Spinal cord (tissue), 10 donors: ENCODE measurements around the gene CDC42BPB. TPM values are rescaled to one million over a fixed set of nuclear protein-coding genes. Genes with fewer than 3 reads are reported as not detected.

ENCODE experiments used
- DNase-seq, 6 donors: peaks; one replicate each; pipeline versions ENCODE4 v3.0.0 to v3.0.0-alpha.2; 2013 to 2015; ENCODE audit warnings: low spot score in 6 of 6, low read depth in 4 of 6
- H3K27ac ChIP-seq: one replicate; pipeline ENCODE4 v1.5.1; 2013; ENCODE audit warnings: low read depth, low read length, control low read depth
- H3K27me3 ChIP-seq: one replicate; pipeline ENCODE4 v1.6.1; 2013; ENCODE audit warnings: low read length; ENCODE audit not compliant: control insufficient read depth, insufficient read depth
- H3K36me3 ChIP-seq: one replicate; pipeline ENCODE4 v1.6.1; 2013; ENCODE audit warnings: low read length; ENCODE audit not compliant: control insufficient read depth, insufficient read depth
- H3K4me1 ChIP-seq: one replicate; pipeline ENCODE4 v1.6.1; 2013; ENCODE audit warnings: low read length; ENCODE audit not compliant: control insufficient read depth, insufficient read depth
- H3K4me3 ChIP-seq: one replicate; pipeline ENCODE4 v1.5.1; 2013; ENCODE audit warnings: low read depth, low read length, control low read depth
- H3K9me3 ChIP-seq: one replicate; pipeline ENCODE4 v1.6.1; 2013; ENCODE audit warnings: low read length; ENCODE audit not compliant: control insufficient read depth, insufficient read depth
- WGBS: methylation state at CpG from one replicate; pipeline ENCODE4 v1.1.5; 2013; ENCODE audit warnings: missing lambda C conversion rate; ENCODE audit not compliant: insufficient coverage; 5-methylcytosine and 5-hydroxymethylcytosine counted together
- long read RNA-seq, 4 donors: transcript quantifications; one replicate each; lab custom pipeline, GENCODE V29; 2026
- polyA plus RNA-seq, 2 donors: library from polyadenylated mRNA; unstranded; fragments of 120-200 nt; gene quantifications; one replicate each; pipeline ENCODE4 v1.2.1, GENCODE V29; 2013; ENCODE audit not compliant: insufficient read length in 2 of 2
- total RNA-seq, 2 donors: library from RNA; depleted of rRNA in 1 of 2; stranded (reverse); fragments of 120-200 nt in 1 of 2; fragments of >200 nt in 1 of 2; gene quantifications; one replicate each; pipeline versions ENCODE4 v1.2.3 to v1.2.4, GENCODE V29; 2013 to 2014
- donor health status: healthy.

Gene CDC42BPB, protein sequence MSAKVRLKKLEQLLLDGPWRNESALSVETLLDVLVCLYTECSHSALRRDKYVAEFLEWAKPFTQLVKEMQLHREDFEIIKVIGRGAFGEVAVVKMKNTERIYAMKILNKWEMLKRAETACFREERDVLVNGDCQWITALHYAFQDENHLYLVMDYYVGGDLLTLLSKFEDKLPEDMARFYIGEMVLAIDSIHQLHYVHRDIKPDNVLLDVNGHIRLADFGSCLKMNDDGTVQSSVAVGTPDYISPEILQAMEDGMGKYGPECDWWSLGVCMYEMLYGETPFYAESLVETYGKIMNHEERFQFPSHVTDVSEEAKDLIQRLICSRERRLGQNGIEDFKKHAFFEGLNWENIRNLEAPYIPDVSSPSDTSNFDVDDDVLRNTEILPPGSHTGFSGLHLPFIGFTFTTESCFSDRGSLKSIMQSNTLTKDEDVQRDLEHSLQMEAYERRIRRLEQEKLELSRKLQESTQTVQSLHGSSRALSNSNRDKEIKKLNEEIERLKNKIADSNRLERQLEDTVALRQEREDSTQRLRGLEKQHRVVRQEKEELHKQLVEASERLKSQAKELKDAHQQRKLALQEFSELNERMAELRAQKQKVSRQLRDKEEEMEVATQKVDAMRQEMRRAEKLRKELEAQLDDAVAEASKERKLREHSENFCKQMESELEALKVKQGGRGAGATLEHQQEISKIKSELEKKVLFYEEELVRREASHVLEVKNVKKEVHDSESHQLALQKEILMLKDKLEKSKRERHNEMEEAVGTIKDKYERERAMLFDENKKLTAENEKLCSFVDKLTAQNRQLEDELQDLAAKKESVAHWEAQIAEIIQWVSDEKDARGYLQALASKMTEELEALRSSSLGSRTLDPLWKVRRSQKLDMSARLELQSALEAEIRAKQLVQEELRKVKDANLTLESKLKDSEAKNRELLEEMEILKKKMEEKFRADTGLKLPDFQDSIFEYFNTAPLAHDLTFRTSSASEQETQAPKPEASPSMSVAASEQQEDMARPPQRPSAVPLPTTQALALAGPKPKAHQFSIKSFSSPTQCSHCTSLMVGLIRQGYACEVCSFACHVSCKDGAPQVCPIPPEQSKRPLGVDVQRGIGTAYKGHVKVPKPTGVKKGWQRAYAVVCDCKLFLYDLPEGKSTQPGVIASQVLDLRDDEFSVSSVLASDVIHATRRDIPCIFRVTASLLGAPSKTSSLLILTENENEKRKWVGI (N-terminal part only)
- total RNA-seq (10 to 100 TPM; 69.0 to 81.7 TPM), polyA plus RNA-seq (100 to 1,000 TPM; 111 to 115 TPM)
- long read RNA-seq, donor 1, full-length matches to known transcripts: 4 of 9 reads
- long read RNA-seq, donor 1, partial matches to known transcripts: 5 of 9 reads
- long read RNA-seq, donor 1, other reads (novel, unspliced or antisense): 0 of 9 reads
- long read RNA-seq, donor 2, partial matches to known transcripts: 0 of 1 reads
- long read RNA-seq, donor 2, other reads (novel, unspliced or antisense): 0 of 1 reads
- long read RNA-seq, donor 3, partial matches to known transcripts: 5 of 5 reads
- long read RNA-seq, donor 3, other reads (novel, unspliced or antisense): 0 of 5 reads
- long read RNA-seq, donor 4, full-length matches to known transcripts: 2 of 2 reads
- long read RNA-seq, donor 4, partial matches to known transcripts: 0 of 2 reads
- long read RNA-seq, donor 4, other reads (novel, unspliced or antisense): 0 of 2 reads

DNA sequence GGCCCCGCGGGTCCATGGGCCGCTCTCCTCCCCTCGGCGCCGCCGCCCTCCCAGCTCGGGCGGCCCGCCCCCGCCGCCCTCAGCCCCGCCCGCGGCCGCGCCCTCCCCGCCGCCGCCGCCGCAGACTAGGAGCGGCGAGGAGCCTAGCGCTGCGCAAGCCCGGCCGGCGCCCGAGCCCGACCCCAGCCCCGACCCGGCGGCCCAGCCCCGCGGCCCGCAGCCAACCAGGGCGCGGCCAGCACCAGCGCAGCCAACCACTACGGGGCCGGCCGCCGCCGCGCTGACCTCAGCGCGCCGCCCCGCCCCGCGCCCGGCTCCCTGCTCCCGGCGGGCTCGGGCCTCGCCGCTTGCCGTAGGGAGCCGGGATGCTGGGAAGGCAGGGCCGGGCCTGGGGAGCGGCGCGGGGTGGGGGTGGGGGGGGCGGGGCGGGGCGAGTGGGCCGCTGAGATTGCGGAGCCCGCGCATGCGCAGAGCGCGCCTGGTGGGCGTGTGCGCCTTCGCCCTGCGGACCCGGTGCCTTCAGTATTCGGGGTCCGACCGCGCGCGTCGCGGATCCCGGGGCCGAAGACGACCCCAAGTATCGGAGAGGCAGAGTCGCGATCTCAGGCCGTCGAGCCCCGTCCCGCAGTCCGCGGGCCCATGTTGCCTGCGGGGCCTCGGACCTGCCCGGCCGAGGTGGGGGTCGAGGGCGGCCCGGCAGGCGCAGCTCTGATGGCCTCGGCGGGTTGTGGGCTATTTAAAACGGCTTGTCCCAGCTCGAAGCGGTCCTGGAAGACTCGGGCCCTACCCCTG is at the start of gene CDC42BPB:
Gene CDC42BPB (minus strand): TSS at position 178 of the 792 bp plus-strand sequence. CDS start 376 bp downstream, outside the sequence.
- peaks cover 29% of the 10 kb centered on the region for H3K4me1 ChIP-seq
- WGBS: under 1% methylated on average over 85 of the region's 113 CpGs

DNA sequence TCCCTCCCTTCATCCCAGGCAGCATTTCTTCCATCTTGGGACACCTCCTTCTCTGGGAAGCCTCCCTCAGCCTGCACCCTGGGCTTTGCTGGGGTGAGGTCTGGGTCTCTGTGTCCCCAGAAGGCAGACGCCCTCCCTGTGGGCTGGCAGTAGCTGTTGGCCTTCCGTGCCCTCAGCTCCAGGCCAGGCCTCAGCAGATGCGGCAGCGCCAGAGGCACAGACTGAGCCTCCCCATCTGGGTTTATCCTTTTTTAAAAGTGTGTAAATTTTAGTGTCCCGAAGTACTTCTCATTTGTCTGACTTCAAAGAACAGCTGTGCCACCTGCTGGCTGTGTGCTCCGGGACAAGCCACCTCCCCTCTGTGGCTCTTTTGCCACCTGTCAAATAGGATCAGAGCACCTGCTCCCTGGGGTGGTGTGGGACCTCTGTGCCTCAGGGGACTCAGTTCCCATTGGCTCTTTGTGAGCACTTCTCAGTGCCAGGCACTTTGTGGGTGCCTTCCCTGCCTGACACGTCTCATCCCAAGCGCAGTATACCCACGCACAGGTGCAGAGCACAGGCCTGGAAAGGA is 48.3 kb upstream of the CDC42BPB start:
- DNase-seq: no peak
- H3K36me3 ChIP-seq: no peaks in the 10 kb centered on the region
- peaks cover 34% of the 10 kb centered on the region for H3K4me1 ChIP-seq
- no peaks in the 10 kb centered on the region for H3K9me3 ChIP-seq
- H3K27me3 ChIP-seq: peaks cover 44% of the 10 kb centered on the region
- WGBS: 67% methylated on average over 9 of the region's 9 CpGs
- no peak overlapping the region for H3K4me3 ChIP-seq
- no peak overlapping the region for H3K27ac ChIP-seq

More for the DNA sequence above, at the start of gene CDC42BPB:
- Histone ChIP-seq H3K27ac (peak within 1 kb of the TSS; percentile 73), H3K9me3 (no peaks in the 10 kb centered on the region), H3K4me3 (peak within 1 kb of the TSS; percentile 74), H3K36me3 (peaks cover under 1% of the 10 kb centered on the region), H3K27me3 (no peaks in the 10 kb centered on the region)
- DNase-seq: peak; percentile 58 to 97 (median 86)

DNA sequence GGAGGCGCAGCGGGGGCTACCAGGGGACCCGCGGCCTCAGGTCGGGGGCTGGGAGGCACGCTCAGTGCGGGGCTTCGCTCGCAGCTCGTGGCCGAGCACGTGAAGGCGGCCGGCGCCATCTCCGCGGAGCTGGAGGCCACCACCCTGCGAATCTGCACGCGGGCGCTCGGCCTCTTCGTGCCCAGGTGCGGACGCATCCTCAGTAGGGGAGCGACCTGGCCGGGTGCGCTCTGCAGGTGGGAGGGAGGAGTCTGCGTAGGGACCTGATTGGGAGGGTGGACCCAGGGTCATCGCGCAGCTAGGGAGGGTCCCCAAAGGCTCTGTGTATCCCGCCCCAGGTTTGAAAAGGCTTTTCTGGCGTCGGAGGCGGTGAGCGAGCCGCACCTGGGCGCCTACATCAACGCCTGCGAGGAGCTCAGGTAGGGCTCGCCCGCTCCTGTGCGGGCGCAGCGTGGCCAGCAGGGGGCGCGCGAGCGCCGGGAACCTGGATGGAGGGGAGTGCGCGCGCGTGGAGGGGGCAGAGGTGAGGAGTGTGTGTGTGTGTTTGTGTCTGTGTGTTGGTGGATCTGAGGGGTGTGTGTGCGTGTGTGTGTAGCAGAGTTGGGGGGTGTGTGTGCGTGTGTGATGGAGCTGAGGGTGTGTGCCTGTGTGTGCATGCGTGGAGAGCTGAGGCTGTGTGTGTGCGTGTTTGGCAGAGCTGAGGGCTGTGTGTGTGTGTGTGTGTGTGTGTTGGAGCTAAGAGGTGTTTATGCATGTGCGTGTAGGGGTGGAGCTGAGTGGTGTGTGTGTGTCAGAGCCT is 47.5 kb upstream of the CDC42BPB start:
- peaks cover 44% of the 10 kb centered on the region for H3K27me3 ChIP-seq
- 4% methylated on average over 59 of the region's 59 CpGs for WGBS

DNA sequence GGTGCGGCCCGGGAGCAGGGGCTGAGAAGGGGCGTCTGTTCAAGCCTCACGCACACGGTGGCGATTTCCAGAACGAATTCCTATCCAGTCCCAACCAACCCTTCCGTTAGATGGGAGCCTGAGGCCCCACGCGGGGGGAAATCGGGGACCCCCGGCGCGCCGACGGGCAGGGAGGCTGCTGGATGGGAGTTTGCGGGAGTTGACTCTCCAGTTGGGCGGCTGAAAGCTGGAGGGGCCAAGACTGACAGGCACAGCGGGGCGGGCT is 47.0 kb upstream of the CDC42BPB start:
- Histone ChIP-seq H3K27me3 (peaks cover 44% of the 10 kb centered on the region), H3K36me3 (no peaks in the 10 kb centered on the region)

More for the DNA sequence above, 47.5 kb upstream of the CDC42BPB start:
- H3K9me3 ChIP-seq: no peaks in the 10 kb centered on the region
- peak in 2 of 6 donors; percentile 71 to 84 for DNase-seq
- H3K36me3 ChIP-seq: no peaks in the 10 kb centered on the region
- H3K4me3 ChIP-seq: no peak overlapping the region
- H3K27ac ChIP-seq: no peak overlapping the region
- peaks cover 26% of the 10 kb centered on the region for H3K4me1 ChIP-seq

DNA sequence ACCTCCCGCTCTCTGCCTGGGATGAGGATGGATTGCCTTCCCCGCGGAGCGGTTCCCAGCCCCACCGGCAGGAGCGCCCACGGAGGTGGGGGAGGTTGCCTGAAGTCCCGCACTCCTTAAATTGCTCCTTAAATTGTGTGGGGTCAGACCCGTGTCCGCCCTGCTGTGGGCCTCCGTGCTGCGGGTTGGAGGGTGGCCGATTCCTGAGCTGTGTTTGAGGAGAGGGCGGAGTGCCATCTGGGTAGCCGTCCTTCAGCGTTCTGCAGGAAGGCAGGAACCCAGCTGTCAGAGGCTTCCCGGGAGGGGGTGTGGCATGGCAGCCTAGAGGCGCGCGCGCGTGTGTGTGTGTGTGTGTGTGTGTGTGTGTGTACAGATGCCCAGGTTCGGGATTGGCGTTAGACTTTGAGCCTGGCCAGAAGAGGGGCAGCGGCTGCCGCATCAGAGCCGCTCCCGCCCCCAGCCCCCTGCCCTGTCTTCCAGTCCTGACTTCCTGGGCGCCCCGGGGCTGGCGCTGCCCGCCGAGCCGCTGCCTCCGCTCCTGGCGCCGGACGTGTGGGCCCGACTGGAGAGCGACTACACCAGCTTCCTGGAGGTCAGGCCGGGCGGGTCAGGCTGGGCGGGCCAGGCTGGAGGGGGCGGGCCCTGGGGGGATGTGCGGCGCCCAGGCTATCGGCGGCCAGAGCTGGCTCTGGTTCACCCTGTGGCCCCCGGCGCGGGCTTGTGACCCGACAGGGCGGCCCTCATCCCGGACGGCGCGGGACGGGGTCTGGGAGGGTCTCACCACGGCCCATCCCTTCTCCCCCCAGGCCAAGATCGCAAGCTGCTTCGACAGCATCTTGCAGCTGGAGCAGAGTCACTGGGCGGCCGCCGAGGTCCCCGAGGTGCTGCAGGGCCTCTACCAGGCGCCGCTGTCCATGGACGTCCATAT is 46.4 kb upstream of the CDC42BPB start:
- no peak overlapping the region for H3K27ac ChIP-seq
- peaks cover 44% of the 10 kb centered on the region for H3K27me3 ChIP-seq
- peaks cover 25% of the 10 kb centered on the region for H3K4me1 ChIP-seq
- no peaks in the 10 kb centered on the region for H3K9me3 ChIP-seq
- WGBS: 7% methylated on average over 68 of the region's 68 CpGs
- H3K4me3 ChIP-seq: no peak overlapping the region
- peak in 2 of 6 donors; percentile 39 to 64 for DNase-seq
- H3K36me3 ChIP-seq: no peaks in the 10 kb centered on the region

More for the DNA sequence above, 47.0 kb upstream of the CDC42BPB start:
- Histone ChIP-seq H3K9me3 (no peaks in the 10 kb centered on the region), H3K27ac (no peak overlapping the region), H3K4me3 (no peak overlapping the region), H3K4me1 (peaks cover 25% of the 10 kb centered on the region)
- 8% methylated on average over 20 of the region's 20 CpGs for whole genome bisulfite sequencing
- DNase-seq: no peak

DNA sequence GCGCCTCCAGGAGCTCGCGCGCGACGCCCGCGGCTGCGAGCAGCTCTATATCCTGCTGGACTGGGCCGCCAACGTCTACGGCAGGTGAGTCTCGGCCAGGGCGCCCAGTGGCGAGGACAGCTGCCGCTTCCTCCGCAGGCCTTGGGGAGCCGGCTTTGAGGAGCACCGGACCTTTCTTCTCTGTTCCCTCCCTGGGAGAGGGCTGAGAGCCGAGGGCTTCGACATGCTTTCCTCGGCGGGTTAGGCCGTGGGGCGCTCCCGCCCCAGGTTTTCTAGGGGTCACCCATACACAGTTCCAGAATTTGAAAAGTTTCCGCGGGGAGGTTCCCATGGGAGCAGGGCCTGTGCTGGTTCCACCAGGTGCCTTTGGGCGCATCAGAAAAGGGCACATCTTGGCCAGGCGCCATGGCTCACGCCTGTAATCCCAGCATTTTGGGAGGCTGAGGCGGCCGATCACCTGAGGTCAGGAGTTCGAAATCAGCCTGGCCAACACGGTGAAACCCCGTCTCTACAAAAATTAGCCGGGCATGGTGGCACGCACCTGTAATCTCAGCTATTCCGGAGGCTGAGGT is 45.4 kb upstream of the CDC42BPB start:
- DNase-seq: no peak
- 25% methylated on average over 39 of the region's 39 CpGs for WGBS
- Histone ChIP-seq H3K27me3 (peaks cover 47% of the 10 kb centered on the region), H3K9me3 (no peaks in the 10 kb centered on the region), H3K36me3 (no peaks in the 10 kb centered on the region), H3K4me1 (peaks cover 25% of the 10 kb centered on the region), H3K27ac (no peak overlapping the region), H3K4me3 (no peak overlapping the region)
